ENCODE results near the gene FCN2.

The FCN2 gene

GRCh38 chr9:134908524-134909309 lies 28.1 kb downstream of the FCN2 start:
- in situ Hi-C loops (cut with MboI; ENCODE audit: low sequenced_read_pairs): no loop called here

DNA sequence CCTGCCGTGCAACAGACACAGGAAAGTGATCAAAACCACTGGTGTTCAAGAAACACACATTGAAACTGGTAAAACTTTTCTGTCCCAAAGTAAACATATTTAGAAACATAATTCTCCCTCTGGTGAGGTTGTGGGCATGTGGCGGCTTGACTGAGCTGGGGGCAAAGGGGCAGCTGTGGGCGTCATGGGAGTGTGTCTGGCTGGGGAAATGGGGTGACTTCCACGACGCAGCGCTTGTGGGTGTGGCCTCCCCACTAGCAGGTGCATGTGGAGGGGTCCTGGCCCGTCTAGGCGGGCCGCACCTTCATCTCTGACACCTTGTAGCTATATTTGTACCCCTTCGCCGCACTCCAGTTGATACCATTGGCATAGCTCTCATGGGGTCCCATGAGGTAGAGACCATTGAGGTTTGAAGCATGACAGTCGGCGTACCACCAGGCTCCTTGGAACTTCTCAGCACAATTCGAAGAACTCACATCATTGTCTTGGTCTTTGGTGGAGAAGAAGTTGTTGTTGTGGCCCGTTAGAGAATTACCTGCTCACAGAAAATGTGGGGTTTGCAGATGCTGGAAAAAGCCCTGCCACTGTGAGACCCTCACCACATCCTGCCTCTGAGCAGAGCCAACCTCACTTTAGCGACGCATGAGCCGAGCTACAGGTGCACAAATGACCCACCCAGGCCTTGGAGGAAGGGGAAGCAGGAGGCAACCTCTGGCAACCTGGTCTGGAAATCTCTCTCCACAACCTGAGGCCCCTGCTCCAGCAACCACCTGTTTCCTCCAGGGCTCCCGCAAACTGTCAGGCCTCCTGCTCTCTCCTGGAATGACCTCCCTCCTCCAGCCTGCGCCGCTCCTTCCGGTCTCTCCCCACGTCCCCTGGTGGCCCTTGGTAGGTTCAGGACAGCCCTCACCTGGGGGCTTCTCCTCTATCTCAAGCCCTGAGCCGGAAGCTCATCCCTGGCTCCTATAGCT lies 29.2 kb downstream of the FCN2 start:
- in situ Hi-C loops (cut with MboI; ENCODE audit: low sequenced_read_pairs): no loop called here

DNA sequence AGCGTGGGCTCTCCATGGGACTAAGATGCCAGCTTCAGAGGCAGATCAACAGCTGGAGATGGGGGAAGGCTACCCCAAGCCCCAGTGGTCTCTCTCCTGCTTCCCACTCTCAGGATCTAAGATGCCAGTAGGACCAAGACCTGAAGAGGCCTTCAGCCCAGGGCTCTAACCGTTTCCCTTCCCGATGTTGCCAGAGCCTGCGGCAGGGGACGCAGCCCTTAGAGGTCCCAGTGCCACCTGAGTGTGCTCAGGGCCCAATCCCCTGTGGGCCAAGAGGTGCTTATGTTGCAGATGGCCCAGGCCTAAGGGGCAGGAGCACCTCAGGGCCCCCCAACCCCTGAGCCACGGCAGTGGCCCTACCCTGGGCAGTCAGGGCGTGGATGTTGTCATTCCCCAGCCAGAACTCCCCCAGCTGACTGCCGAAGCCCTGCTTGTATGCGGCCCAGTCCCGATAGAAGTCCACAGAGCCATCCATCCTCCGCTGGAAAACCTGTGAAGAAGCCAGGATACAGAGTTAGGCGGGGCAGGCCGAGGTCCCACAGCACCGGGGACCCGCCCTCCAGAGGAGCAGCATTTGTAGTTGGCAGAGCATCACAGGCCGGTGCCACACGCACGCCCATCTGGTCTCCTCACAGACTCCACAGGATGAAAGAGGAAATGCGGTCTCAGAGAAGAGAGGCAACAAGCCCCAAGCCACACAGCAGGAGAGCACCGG lies 31.7 kb downstream of the FCN2 start:
- in situ Hi-C loops (cut with MboI; ENCODE audit: low sequenced_read_pairs): no loop called here

DNA sequence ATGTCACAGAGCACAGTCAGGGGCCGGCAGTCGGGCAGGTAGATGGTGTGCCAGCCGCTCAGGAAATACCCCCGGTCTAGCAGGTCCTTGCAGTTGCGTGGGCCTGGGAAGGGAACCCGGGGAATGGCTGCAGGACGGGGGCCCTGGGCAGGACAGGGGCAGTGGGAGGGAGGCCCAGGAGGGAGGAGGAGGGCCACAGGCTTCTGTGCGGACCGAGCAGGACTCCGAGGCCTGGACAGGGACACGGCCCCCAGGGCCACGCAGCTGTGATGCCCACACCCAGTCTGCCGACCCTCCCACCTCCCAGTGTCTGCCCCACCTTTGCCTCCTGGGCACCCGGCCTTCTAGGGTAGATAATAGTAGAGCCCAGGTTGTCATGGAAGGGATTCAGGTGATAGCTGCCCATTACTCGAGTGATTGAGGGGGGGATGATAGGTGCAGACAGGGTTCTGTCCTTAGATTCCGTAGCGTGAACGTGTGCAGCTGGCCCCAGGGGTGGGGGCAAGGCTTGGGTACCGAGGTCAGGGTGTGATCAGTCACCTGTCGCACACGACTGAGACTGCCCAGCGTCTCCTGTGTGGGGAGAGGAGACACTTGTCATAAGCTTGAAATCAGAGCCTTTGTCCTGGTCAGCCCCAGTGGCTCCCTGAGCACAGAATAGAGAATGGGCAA lies 32.6 kb downstream of the FCN2 start:
- in situ Hi-C loops (cut with MboI; ENCODE audit: low sequenced_read_pairs): no loop called here

DNA sequence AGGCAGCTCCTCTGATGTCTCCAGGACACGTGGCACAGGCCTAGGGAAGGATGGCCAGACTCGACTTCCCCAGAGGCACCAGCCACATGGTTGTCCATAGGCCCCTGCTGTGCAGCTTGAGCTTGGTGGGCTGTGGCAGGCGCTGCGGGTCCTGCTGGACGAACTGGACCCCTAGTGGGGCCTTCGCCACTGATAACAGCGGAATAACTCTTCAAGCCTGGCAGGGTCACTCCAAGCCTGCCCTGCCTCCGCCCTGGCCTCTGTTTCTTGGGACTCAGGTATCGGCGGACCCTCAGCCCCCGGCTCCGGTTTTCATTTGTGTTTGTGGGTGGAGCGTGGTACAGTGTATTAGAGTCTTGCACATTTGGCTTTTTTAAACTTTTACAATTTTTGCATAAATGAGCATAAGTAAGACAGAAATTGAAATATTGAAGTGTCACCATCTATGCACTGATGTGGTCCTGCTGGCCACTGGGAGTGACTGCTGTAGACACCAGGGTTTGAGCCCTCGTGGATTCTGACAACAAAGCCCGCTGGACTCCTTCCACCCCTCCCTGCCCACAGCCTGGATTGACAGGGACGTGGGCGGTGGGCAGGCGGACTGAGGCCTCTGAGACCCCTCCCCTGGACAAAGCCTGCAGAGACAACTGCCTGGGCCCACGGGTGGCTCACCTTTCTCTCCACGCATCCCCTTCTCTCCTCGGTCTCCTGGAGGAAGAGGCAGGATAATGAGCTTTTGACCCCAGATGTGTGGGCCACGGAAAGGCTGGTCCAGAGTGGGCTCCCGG lies 33.3 kb downstream of the FCN2 start:
- in situ Hi-C loops (cut with MboI; ENCODE audit: low sequenced_read_pairs): no loop called here

GRCh38 chr9:134914501-134914834 lies 33.9 kb downstream of the FCN2 start:
- in situ Hi-C loops (cut with MboI; ENCODE audit: low sequenced_read_pairs): no loop called here

GRCh38 chr9:134915046-134915985 lies 34.7 kb downstream of the FCN2 start:
- in situ Hi-C loops (cut with MboI; ENCODE audit: low sequenced_read_pairs): no loop called here

DNA sequence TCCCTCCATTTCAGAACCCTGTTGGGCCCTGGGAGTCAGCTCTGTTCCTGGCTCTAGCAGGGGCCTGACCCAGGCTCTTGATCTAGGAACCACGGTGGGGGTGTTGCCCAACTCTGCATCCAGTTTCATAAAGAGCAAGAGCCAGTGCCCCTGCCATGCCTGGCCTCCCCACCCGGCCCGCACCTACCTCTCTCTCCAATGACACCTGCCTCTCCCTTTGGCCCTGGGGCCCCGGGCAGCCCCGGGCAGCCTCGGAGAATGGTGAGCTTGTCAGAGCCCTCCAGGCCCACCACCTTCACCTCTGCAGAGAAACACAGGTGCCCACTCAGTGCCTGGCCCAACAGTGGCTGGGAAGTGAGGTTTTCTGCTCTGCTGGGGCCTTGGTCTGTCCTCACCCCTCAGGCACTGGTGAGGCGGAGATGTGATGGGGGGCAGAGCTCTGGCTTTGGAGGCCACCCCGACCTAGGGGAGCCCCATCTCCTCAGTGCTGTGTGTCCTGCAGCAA lies 35.6 kb downstream of the FCN2 start:
- in situ Hi-C loops (cut with MboI; ENCODE audit: low sequenced_read_pairs): no loop called here

- in situ Hi-C loops (cut with MboI; ENCODE audit: low sequenced_read_pairs): no loop called here
Measured at GRCh38 chr9:134917431-134918373, 37.1 kb downstream of the FCN2 start, which contains the start of gene FCN1. FCN1 (minus strand) TSS chr9:134917912; CDS start chr9:134917871, 41 bp downstream.

GRCh38 chr9:134918646-134919045 lies 38.0 kb downstream of the FCN2 start:
- in situ Hi-C loops (cut with MboI; ENCODE audit: low sequenced_read_pairs): no loop called here

GRCh38 chr9:134919303-134919702 lies 38.7 kb downstream of the FCN2 start:
- in situ Hi-C loops (cut with MboI; ENCODE audit: low sequenced_read_pairs): no loop called here

GRCh38 chr9:134922066-134922931 lies 41.7 kb downstream of the FCN2 start:
- in situ Hi-C loops (cut with MboI; ENCODE audit: low sequenced_read_pairs): no loop called here

GRCh38 chr9:134922932-134923240 lies 42.3 kb downstream of the FCN2 start:
- in situ Hi-C loops (cut with MboI; ENCODE audit: low sequenced_read_pairs): no loop called here

- in situ Hi-C loops (cut with MboI; ENCODE audit: low sequenced_read_pairs): no loop called here
Measured at GRCh38 chr9:134923466-134923865, 42.9 kb downstream of the FCN2 start.

DNA sequence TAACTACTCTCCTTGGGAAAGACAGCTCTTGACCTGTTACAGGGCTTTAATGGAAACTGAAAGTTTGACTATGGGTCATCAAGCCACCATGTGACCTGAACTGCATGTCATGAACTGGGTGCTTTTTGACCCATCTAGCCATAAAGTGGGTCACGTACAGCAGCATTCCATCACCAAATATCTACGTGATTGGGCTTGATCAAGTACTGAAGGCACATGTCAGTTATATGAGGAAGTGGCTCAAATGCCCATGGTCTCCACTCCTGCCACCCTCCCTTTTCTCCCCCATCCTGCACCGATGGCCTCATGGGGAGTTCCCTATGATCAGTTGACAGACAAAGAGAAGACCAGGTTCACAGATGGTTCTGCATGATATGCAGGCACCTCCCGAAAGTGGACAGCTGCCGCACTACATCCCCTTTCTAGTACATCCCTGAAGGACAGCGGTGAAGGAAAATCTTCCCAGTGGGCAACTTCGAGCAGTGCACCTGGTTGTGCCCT lies 44.5 kb downstream of the FCN2 start:
- in situ Hi-C loops (cut with MboI; ENCODE audit: low sequenced_read_pairs): no loop called here

DNA sequence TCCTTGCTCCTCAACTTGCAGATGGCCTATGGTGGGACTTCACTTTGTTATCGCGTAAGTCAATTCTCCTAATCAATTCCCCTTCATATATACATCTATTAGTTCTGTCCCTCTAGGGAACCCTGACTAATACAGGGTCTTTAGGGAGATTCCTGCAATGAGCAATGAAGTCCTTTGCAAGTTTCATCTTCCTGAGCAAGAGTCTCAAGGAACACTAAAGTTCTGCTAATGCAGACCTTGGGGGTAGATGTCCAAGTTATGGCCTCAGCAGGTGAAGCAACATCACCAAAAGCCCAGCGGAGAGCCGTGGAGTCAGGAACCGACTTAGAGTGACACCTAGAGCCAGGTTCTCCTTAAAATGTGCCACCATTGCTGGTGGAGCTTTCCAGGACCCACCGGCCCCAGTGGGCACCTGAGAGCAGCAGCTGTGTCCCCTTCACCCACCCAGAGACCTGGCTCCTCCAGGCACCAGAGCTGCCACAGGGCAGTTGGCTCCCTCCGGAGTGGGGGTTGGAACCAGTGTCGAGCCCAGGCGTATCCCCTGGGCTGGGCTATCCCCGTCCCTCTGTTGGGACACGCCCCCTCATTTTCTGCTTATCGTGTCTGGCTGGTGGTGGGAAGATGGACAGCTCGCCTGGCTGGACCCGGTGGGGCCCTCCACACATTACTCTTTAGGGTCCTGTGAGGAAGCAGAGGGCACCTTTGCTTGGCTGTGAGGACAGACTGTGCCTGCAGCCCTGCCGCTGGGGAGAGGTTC lies 48.0 kb downstream of the FCN2 start:
- in situ Hi-C loops (cut with MboI; ENCODE audit: low sequenced_read_pairs): no loop called here
